ENCODE measurements around the gene YWHAG. TPM values are rescaled to one million over a fixed set of nuclear protein-coding genes. Genes with fewer than 3 reads are reported as not detected.
"Not testable (repeated sequence)": the region's sequence is repeated elsewhere in the genome, so short reads cannot be mapped to it uniquely, and the experiment has no call there.

Gene YWHAG
- total RNA-seq, 2 experiments from 2014 or later = 140 to 144 TPM

GRCh38 chr7:76316984-76317781 is 41.6 kb downstream of the YWHAG start:
- POLR2A ChIA-PET = interaction anchor here (0.5 to 1.7 kb wide), 5 partner anchors 8 to 133 kb away, joined by 3 to 5 read pairs (median 3); no protein-coding TSS in a partner anchor
- CTCF ChIA-PET = interaction anchor here (0.7 to 6.4 kb wide), 11 partner anchors 8 to 150 kb away, joined by 3 to 69 read pairs (median 5); partner anchors contain the start of genes HSPB1 and YWHAG
- Mint-ChIP-seq H3K4me3 (peak overlapping the region; percentile 76), H3K27me3 (no peaks in the 10 kb centered on the region), H3K36me3 (ENCODE audit: low read depth) (peaks cover 2% of the 10 kb centered on the region), H3K4me1 (peaks cover 25% of the 10 kb centered on the region), H3K27ac (peak overlapping the region; percentile 94), H3K9me3 (ENCODE audit: low read depth) (no peaks in the 10 kb centered on the region)
- no peak for DNase-seq
- intact Hi-C loops (cut with DNase I, micrococcal nuclease) = loop anchor here (5.0 kb wide), 2 partner anchors 270 to 440 kb away; partner anchors contain the start of genes MDH2 (in 1 of the 2), RHBDD2 (in 1 of the 2) and STYXL1 (in 1 of the 2)
- no peak for ATAC-seq

GRCh38 chr7:76315364-76315763 is 43.4 kb downstream of the YWHAG start:
- intact Hi-C loops (cut with DNase I, micrococcal nuclease) = loop anchor here (5.0 kb wide), 2 partner anchors 268 to 438 kb away; partner anchors contain the start of genes MDH2 (in 1 of the 2), RHBDD2 (in 1 of the 2) and STYXL1 (in 1 of the 2)
- no peak for ATAC-seq
- H3K4me1 Mint-ChIP-seq = peaks cover 25% of the 10 kb centered on the region
- ChIA-PET POLR2A (no interaction called here), CTCF (interaction anchor here (0.7 to 6.4 kb wide), 10 partner anchors 8 to 295 kb away, joined by 3 to 69 read pairs (median 5); no protein-coding TSS in a partner anchor)
- H3K36me3 Mint-ChIP-seq (ENCODE audit: low read depth) = peaks cover 2% of the 10 kb centered on the region
- no peak overlapping the region for H3K27ac Mint-ChIP-seq
- H3K4me3 Mint-ChIP-seq = no peak overlapping the region
- H3K9me3 Mint-ChIP-seq (ENCODE audit: low read depth) = no peaks in the 10 kb centered on the region
- H3K27me3 Mint-ChIP-seq = no peaks in the 10 kb centered on the region
- peak; percentile 28 for DNase-seq

- H3K27ac Mint-ChIP-seq; H3K4me3 Mint-ChIP-seq; H3K36me3 Mint-ChIP-seq (ENCODE audit: low read depth); H3K9me3 Mint-ChIP-seq (ENCODE audit: low read depth); DNase-seq; H3K27me3 Mint-ChIP-seq; ATAC-seq: not testable (repeated sequence)
- peaks cover 22% of the 10 kb centered on the region for H3K4me1 Mint-ChIP-seq
- ChIA-PET POLR2A (interaction anchor here (0.6 to 1.9 kb wide), 3 partner anchors 23 to 146 kb away, joined by 3 to 5 read pairs (median 4); no protein-coding TSS in a partner anchor), CTCF (interaction anchor here (0.5 to 6.4 kb wide), 24 partner anchors 9 to 747 kb away, joined by 3 to 69 read pairs (median 5); no protein-coding TSS in a partner anchor)
- intact Hi-C loops (cut with DNase I, micrococcal nuclease) = loop anchor here (1.0 to 5.0 kb wide), 11 partner anchors 11 to 447 kb away; partner anchors contain the start of genes MDH2 (in 2 of the 2), POR (in 1 of the 2), RHBDD2 (in 1 of the 2) and SRRM3 (in 1 of the 2)
These were observed 44.1 kb downstream of the YWHAG start for GRCh38 chr7:76314740-76315139.

- ATAC-seq (peak; percentile 57), DNase-seq (peak; percentile 99)
- no peaks in the 10 kb centered on the region for H3K9me3 Mint-ChIP-seq (ENCODE audit: low read depth)
- CTCF ChIA-PET = interaction anchor here (0.5 to 6.4 kb wide), 29 partner anchors 10 to 747 kb away, joined by 3 to 69 read pairs (median 4); no protein-coding TSS in a partner anchor
- H3K27ac Mint-ChIP-seq = peak overlapping the region; percentile 82
- H3K4me1 Mint-ChIP-seq = peaks cover 18% of the 10 kb centered on the region
- H3K36me3 Mint-ChIP-seq (ENCODE audit: low read depth) = no peaks in the 10 kb centered on the region
- POLR2A ChIA-PET = interaction anchor here (0.6 to 1.9 kb wide), 3 partner anchors 23 to 145 kb away, joined by 3 to 5 read pairs (median 4); no protein-coding TSS in a partner anchor
- H3K27me3 Mint-ChIP-seq = no peaks in the 10 kb centered on the region
- intact Hi-C loops (cut with DNase I, micrococcal nuclease) = loop anchor here (1.0 to 5.0 kb wide), 9 partner anchors 11 to 447 kb away; partner anchors contain the start of genes MDH2 (in 1 of the 2), POR (in 1 of the 2) and SRRM3 (in 1 of the 2)
- peak overlapping the region; percentile 25 for H3K4me3 Mint-ChIP-seq
These were observed 44.6 kb downstream of the YWHAG start for GRCh38 chr7:76314042-76314721.

GRCh38 chr7:76311838-76312237 is 47.0 kb downstream of the YWHAG start:
- H3K4me1 Mint-ChIP-seq; DNase-seq; H3K36me3 Mint-ChIP-seq (ENCODE audit: low read depth); H3K27ac Mint-ChIP-seq; H3K9me3 Mint-ChIP-seq (ENCODE audit: low read depth); POLR2A ChIA-PET; H3K27me3 Mint-ChIP-seq; H3K4me3 Mint-ChIP-seq; ATAC-seq: not testable (repeated sequence)
- CTCF ChIA-PET = interaction anchor here (1.0 to 4.6 kb wide), 3 partner anchors 20 to 133 kb away, joined by 3 to 42 read pairs (median 3); no protein-coding TSS in a partner anchor
- intact Hi-C loops (cut with DNase I, micrococcal nuclease) = loop anchor here (5.0 kb wide), 2 partner anchors 40 to 445 kb away; no protein-coding TSS in a partner anchor

GRCh38 chr7:76310102-76310957 is 48.5 kb downstream of the YWHAG start:
- no peak overlapping the region for H3K27ac Mint-ChIP-seq
- no peaks in the 10 kb centered on the region for H3K27me3 Mint-ChIP-seq
- CTCF ChIA-PET = interaction anchor here (0.6 to 4.6 kb wide), 3 partner anchors 19 to 469 kb away, joined by 4 to 42 read pairs (median 4); no protein-coding TSS in a partner anchor
- ATAC-seq (no peak), DNase-seq (no peak)
- no peaks in the 10 kb centered on the region for H3K9me3 Mint-ChIP-seq (ENCODE audit: low read depth)
- H3K4me3 Mint-ChIP-seq = no peak overlapping the region
- peaks cover 4% of the 10 kb centered on the region for H3K4me1 Mint-ChIP-seq
- H3K36me3 Mint-ChIP-seq (ENCODE audit: low read depth) = no peaks in the 10 kb centered on the region
- intact Hi-C loops (cut with DNase I, micrococcal nuclease) = loop anchor here (5.0 kb wide), 2 partner anchors 38 to 443 kb away; no protein-coding TSS in a partner anchor
- POLR2A ChIA-PET = no interaction called here

- H3K9me3 Mint-ChIP-seq (ENCODE audit: low read depth); H3K4me3 Mint-ChIP-seq; H3K36me3 Mint-ChIP-seq (ENCODE audit: low read depth); H3K27me3 Mint-ChIP-seq; H3K4me1 Mint-ChIP-seq; H3K27ac Mint-ChIP-seq; ATAC-seq; DNase-seq: not testable (repeated sequence)
- intact Hi-C loops (cut with DNase I, micrococcal nuclease) = loop anchor here (5.0 kb wide), 2 partner anchors 37 to 442 kb away; no protein-coding TSS in a partner anchor
- POLR2A ChIA-PET = interaction anchor here (0.9 kb wide), 1 partner anchor 8 kb away, joined by 3 read pairs; no protein-coding TSS in a partner anchor
- CTCF ChIA-PET = interaction anchor here (0.6 to 1.0 kb wide), 2 partner anchors 8 to 18 kb away, joined by 4 to 5 read pairs; no protein-coding TSS in a partner anchor
These were observed 49.3 kb downstream of the YWHAG start for GRCh38 chr7:76309341-76310101.

GRCh38 chr7:76308874-76309273 is 49.9 kb downstream of the YWHAG start:
- DNase-seq; H3K9me3 Mint-ChIP-seq (ENCODE audit: low read depth); H3K27ac Mint-ChIP-seq; H3K27me3 Mint-ChIP-seq; H3K4me1 Mint-ChIP-seq; ATAC-seq; H3K36me3 Mint-ChIP-seq (ENCODE audit: low read depth); intact Hi-C loops (cut with DNase I, micrococcal nuclease); H3K4me3 Mint-ChIP-seq: not testable (repeated sequence)
- CTCF ChIA-PET = interaction anchor here (0.6 to 1.0 kb wide), 2 partner anchors 9 to 10 kb away, joined by 3 to 5 read pairs; no protein-coding TSS in a partner anchor
- POLR2A ChIA-PET = interaction anchor here (0.9 kb wide), 1 partner anchor 9 kb away, joined by 3 read pairs; no protein-coding TSS in a partner anchor

GRCh38 chr7:76304888-76305375 is 53.9 kb downstream of the YWHAG start:
- Mint-ChIP-seq H3K9me3 (ENCODE audit: low read depth) (no peaks in the 10 kb centered on the region), H3K27ac (no peak overlapping the region)
- POLR2A ChIA-PET = interaction anchor here (0.6 kb wide), 1 partner anchor 13 kb away, joined by 3 read pairs; no protein-coding TSS in a partner anchor

More at GRCh38 chr7:76304888-76305375, 53.9 kb downstream of the YWHAG start:
- intact Hi-C loops (cut with DNase I, micrococcal nuclease) = no loop called here
- Mint-ChIP-seq H3K36me3 (ENCODE audit: low read depth) (peaks cover 4% of the 10 kb centered on the region), H3K27me3 (no peaks in the 10 kb centered on the region), H3K4me3 (no peak overlapping the region), H3K4me1 (peaks cover 14% of the 10 kb centered on the region)
- ATAC-seq (no peak), DNase-seq (no peak)
- CTCF ChIA-PET = interaction anchor here (0.6 to 3.4 kb wide), 5 partner anchors 9 to 128 kb away, joined by 3 to 24 read pairs (median 6); no protein-coding TSS in a partner anchor
